GM19372 (cell line): ENCODE data around the gene NEURL4.

Experiments
- ATAC-seq: cut with Tn5 transposase; IDR thresholded peaks from one replicate; pipeline ENCODE4 v1.9.1; 2021; ENCODE audit warnings: mild to moderate bottlenecking, low read depth, moderate library complexity; ENCODE audit not compliant: unreplicated experiment

The NEURL4 gene

GRCh38 chr17:7324438-7324779, 4.7 kb downstream of the NEURL4 start:
- no peak for ATAC-seq

- no peak for ATAC-seq
Observed at GRCh38 chr17:7323731-7324437, 5.3 kb downstream of the NEURL4 start.

- no peak for ATAC-seq
Observed at GRCh38 chr17:7322520-7323194, 6.5 kb downstream of the NEURL4 start.

GRCh38 chr17:7321466-7321865, 7.7 kb downstream of the NEURL4 start:
- no peak for ATAC-seq

- no peak for ATAC-seq
Observed at GRCh38 chr17:7318121-7318860, 10.8 kb downstream of the NEURL4 start.

- no peak for ATAC-seq
Observed at GRCh38 chr17:7317161-7317803, 11.9 kb downstream of the NEURL4 start.

GRCh38 chr17:7315570-7316235, 13.4 kb downstream of the NEURL4 start:
- no peak for ATAC-seq

- peak; percentile 85 for ATAC-seq
Observed at GRCh38 chr17:7314719-7315569, 14.2 kb downstream of the NEURL4 start, which contains the start of gene GPS2. Gene GPS2, minus strand, starts transcription at chr17:7315360. Its CDS starts 308 bp downstream, at chr17:7315052.

- no peak for ATAC-seq
Observed at GRCh38 chr17:7313890-7314718, 15.0 kb downstream of the NEURL4 start.

GRCh38 chr17:7313088-7313889, 15.8 kb downstream of the NEURL4 start:
- no peak for ATAC-seq

GRCh38 chr17:7312432-7313087, 16.6 kb downstream of the NEURL4 start:
- ATAC-seq = no peak

- no peak for ATAC-seq
Observed at GRCh38 chr17:7311110-7311705, 17.9 kb downstream of the NEURL4 start.

GRCh38 chr17:7309628-7310027, 19.5 kb downstream of the NEURL4 start:
- no peak for ATAC-seq

GRCh38 chr17:7308625-7309433, 20.3 kb downstream of the NEURL4 start:
- no peak for ATAC-seq

GRCh38 chr17:7307686-7308624, 21.2 kb downstream of the NEURL4 start:
- no peak for ATAC-seq
